A673 (cell line): ENCODE data around the gene STUB1.

Experiments
- EZH2 ChIP-seq: fragments of 200-600 bp; sonication (generic); IDR thresholded peaks from 2 replicates; pipeline ENCODE4 v1.6.1; 2017; ENCODE audit warnings: borderline replicate concordance, low read depth, mild to moderate bottlenecking, mixed read lengths, antibody characterized with exemption, low read length; ENCODE audit not compliant: poor library complexity, severe bottlenecking
- TF ChIP-seq, protein P1 (sequence below): fragments of 300-800, 200-600 bp; sonication (generic); conservative IDR thresholded peaks from 2 replicates; pipeline ENCODE4 v1.5.1; 2017; ENCODE audit warnings: low read depth, mild to moderate bottlenecking, antibody characterized with exemption, low read length, moderate library complexity, mixed read lengths

DNA sequence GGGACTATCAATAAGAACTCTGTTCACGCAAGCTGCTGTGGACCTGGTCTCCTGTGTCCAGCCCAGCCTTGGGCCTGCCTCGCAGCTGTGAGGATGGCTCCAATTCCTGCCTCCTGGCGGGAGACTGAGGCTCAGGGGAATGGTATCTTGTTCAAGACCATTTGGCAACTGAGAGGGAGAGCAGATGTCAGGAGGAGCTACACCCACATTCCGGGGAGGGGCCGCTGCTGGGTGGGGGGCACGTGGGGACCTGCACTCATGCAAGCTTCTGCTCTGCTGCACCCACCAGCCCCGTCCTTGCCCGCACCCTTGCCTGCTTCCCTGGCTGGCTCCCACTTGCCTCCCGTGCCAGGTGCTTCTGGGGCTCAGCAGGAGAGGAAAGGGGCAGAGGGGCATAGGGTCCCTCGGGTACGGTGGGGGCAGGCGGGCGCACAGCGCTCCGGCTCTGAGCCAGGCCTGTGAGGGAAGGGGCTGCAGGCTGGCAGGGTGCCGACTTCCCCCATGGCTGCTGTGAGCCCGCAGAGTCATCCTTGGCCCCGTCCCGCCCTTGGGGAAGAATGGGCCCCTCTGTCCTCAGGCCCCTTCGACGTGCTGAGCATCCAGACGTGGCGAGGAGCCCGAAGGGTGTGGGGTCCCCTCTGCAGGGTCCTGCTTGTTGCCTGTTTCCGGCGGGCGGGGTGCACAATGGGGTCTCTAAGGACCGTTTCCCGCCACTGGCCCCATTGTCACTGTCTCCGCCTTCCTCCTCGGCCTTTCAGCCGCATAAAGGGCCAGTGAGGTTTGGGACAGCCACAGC is 37.4 kb downstream of the STUB1 start:
- TF ChIP-seq, protein P1, sequence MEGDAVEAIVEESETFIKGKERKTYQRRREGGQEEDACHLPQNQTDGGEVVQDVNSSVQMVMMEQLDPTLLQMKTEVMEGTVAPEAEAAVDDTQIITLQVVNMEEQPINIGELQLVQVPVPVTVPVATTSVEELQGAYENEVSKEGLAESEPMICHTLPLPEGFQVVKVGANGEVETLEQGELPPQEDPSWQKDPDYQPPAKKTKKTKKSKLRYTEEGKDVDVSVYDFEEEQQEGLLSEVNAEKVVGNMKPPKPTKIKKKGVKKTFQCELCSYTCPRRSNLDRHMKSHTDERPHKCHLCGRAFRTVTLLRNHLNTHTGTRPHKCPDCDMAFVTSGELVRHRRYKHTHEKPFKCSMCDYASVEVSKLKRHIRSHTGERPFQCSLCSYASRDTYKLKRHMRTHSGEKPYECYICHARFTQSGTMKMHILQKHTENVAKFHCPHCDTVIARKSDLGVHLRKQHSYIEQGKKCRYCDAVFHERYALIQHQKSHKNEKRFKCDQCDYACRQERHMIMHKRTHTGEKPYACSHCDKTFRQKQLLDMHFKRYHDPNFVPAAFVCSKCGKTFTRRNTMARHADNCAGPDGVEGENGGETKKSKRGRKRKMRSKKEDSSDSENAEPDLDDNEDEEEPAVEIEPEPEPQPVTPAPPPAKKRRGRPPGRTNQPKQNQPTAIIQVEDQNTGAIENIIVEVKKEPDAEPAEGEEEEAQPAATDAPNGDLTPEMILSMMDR: no peak
- no peak for TF ChIP-seq EZH2
